22Rv1 (cell line): ENCODE measurements around the gene GOLGA3.

Source experiments
- ZFX ChIP-seq: fragments of 450-650 bp; IDR thresholded peaks from 2 replicates; pipeline ENCODE4 v1.6.1; 2017; ENCODE audit warnings: antibody characterized with exemption, borderline replicate concordance
- TF ChIP-seq, protein P1 (sequence below): fragments of 450-650 bp; IDR thresholded peaks from 2 replicates; pipeline ENCODE4 v1.5.1; 2017; ENCODE audit warnings: mild to moderate bottlenecking

DNA sequence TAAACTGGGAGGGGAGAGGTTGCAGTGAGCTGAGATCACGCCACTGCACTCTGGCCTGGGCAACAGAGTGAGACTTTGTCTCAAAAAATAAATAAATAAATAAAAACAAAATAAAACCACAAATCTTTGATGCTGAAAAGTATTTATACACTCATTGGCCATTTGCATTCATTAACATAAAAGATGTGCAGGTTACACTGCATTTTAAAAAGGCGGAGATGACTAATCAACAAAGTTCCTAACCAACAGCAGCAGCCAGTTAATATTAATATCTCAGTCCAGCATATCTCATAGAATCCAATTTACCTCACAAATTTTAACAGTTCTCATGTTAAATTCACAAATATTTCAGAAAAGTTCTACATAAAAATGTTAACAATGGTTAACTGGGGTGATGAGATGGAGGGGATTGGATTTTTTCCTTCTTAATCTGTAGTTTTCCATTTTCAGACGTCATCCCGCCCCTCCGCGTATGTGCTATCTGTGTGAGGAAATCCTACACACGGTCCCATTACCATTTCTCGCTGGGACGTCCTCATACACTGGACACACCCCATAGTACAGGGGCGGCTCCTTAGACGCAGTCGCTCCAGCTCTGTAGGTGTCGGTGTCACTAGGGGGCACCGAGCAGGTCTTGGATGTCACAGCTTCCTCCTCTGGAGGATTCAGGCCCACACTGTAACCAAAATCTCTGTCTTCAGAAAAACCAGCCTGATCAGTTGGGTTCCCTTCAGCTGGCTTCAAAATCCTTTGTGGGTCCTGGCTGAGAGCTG, 74.3 kb downstream of the GOLGA3 start:
- TF ChIP-seq, protein P1, sequence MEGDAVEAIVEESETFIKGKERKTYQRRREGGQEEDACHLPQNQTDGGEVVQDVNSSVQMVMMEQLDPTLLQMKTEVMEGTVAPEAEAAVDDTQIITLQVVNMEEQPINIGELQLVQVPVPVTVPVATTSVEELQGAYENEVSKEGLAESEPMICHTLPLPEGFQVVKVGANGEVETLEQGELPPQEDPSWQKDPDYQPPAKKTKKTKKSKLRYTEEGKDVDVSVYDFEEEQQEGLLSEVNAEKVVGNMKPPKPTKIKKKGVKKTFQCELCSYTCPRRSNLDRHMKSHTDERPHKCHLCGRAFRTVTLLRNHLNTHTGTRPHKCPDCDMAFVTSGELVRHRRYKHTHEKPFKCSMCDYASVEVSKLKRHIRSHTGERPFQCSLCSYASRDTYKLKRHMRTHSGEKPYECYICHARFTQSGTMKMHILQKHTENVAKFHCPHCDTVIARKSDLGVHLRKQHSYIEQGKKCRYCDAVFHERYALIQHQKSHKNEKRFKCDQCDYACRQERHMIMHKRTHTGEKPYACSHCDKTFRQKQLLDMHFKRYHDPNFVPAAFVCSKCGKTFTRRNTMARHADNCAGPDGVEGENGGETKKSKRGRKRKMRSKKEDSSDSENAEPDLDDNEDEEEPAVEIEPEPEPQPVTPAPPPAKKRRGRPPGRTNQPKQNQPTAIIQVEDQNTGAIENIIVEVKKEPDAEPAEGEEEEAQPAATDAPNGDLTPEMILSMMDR: peak; percentile 17; the same call in 1 of the 2 replicates
- TF ChIP-seq ZFX: no peak
